Motor neuron (in vitro differentiated cells): ENCODE results near the gene RERE. TPM values are rescaled to one million over a fixed set of nuclear protein-coding genes. Genes with fewer than 3 reads are reported as not detected.

Source experiments
- ATAC-seq, 8 experiments: fragments of 200-7000 bp; cut with Tn5 transposase; replicated peaks in 6 of 8; 2 replicates each; pipeline ENCODE4 v1.8.0; 2021; ENCODE audit warnings: mild to moderate bottlenecking in 8 of 8, moderate library complexity in 8 of 8
- H3K27ac ChIP-seq, 2 donors: fragments of 250-450 bp; sonication (Bioruptor Pico); 2 replicates each; pipeline ENCODE4 v1.9.0; 2021; ENCODE audit warnings: antibody characterized with exemption in 2 of 2, mild to moderate bottlenecking in 2 of 2, moderate library complexity in 1 of 2
- H3K4me1 ChIP-seq, 2 donors: fragments of 250-450 bp; sonication (Bioruptor Pico); replicated peaks in 1 of 2; 2 replicates each; pipeline ENCODE4 v1.6.1; 2021; ENCODE audit warnings: antibody characterized with exemption in 2 of 2, mild to moderate bottlenecking in 2 of 2, moderate library complexity in 1 of 2
- H3K4me3 ChIP-seq, 5 donors: fragments of 250-450 bp; sonication (Bioruptor Pico); 2 replicates each; pipeline ENCODE4 v1.9.0; 2021; ENCODE audit warnings: antibody characterized with exemption in 5 of 5, mild to moderate bottlenecking in 5 of 5, moderate library complexity in 4 of 5
- WGBS, 10 experiments: fragments of 450-650 bp; shearing (Covaris generic); methylation state at CpG; one replicate each; pipeline ENCODE4 v1.0.0; 2022; 5-methylcytosine and 5-hydroxymethylcytosine counted together
- in situ Hi-C, 9 experiments: fragments of 400-800 bp; cut with MboI; loops; one replicate each; pipeline ENCODE4 v1.15.0; 2021; ENCODE audit warnings: low sequenced_read_pairs in 9 of 9, low pct_unique_long_range_greater_than_20kb in 2 of 9; ENCODE audit not compliant: unreplicated experiment in 9 of 9
- total RNA-seq, 8 experiments: library from RNA; unstranded; fragments of 300-600 nt; gene quantifications; 2 replicates each; pipeline versions ENCODE4 v1.2.3 to v1.2.4, GENCODE V29; 2022

Gene RERE
- total RNA-seq, 8 experiments from 2014 or later: 17.8 to 576 (median 111) TPM

- 13 to 100% (median 61%) methylated on average over 1 to 8 of the region's 8 CpGs; no CpG with 5 or more reads in 1 of the 10 experiments for WGBS, 10 experiments
- H3K27ac ChIP-seq: peak overlapping the region in 1 of 2 donors; percentile 52
- ATAC-seq: peak in 3 of 8 experiments; percentile 12 to 41 (median 15)
- no peak overlapping the region for H3K4me3 ChIP-seq
- peaks cover 44 to 56% of the 10 kb centered on the region in 2 donors for H3K4me1 ChIP-seq
- in situ Hi-C loops: no loop called here
Measured at GRCh38 chr1:8661185-8662110, 156.0 kb downstream of the RERE start.

- ATAC-seq: peak; percentile 55 to 79 (median 68)
- in situ Hi-C loops: no loop called here
- no peak overlapping the region for H3K4me3 ChIP-seq
- 0 to 100% (median 76%) methylated on average over 1 to 5 of the region's 5 CpGs; no CpG with 5 or more reads in 1 of the 10 experiments for WGBS, 10 experiments
- peaks cover 34 to 45% of the 10 kb centered on the region in 2 donors for H3K4me1 ChIP-seq
- H3K27ac ChIP-seq: no peak overlapping the region
Measured at GRCh38 chr1:8660411-8660828, 157.0 kb downstream of the RERE start.

GRCh38 chr1:8659593-8659992 lies 157.8 kb downstream of the RERE start:
- ATAC-seq: no peak
- H3K4me1 ChIP-seq: peaks cover 28 to 37% of the 10 kb centered on the region in 2 donors
- in situ Hi-C loops: no loop called here
- no peak overlapping the region for H3K27ac ChIP-seq
- H3K4me3 ChIP-seq: no peak overlapping the region

GRCh38 chr1:8653878-8654277 lies 163.6 kb downstream of the RERE start:
- WGBS, 10 experiments: 83 to 100% (median 92%) methylated on average over 1 to 4 of the region's 4 CpGs; no CpG with 5 or more reads in 2 of the 10 experiments
- peak in 1 of 8 experiments; percentile 40 for ATAC-seq
- in situ Hi-C loops: no loop called here
- Histone ChIP-seq H3K4me3 (no peak overlapping the region), H3K4me1 (peaks cover 25 to 27% of the 10 kb centered on the region in 2 donors), H3K27ac (no peak overlapping the region)

GRCh38 chr1:8652467-8653046 lies 164.9 kb downstream of the RERE start:
- Histone ChIP-seq H3K4me1 (peaks cover 25 to 34% of the 10 kb centered on the region in 2 donors), H3K4me3 (no peak overlapping the region), H3K27ac (peak overlapping the region; percentile 8 to 36)
- WGBS, 10 experiments: 60 to 91% (median 81%) methylated on average over 1 to 7 of the region's 7 CpGs; no CpG with 5 or more reads in 1 of the 10 experiments
- in situ Hi-C loops: no loop called here
- ATAC-seq: peak in 5 of 8 experiments; percentile 43 to 76 (median 67)

GRCh38 chr1:8651962-8652361 lies 165.5 kb downstream of the RERE start:
- H3K4me3 ChIP-seq: no peak overlapping the region
- H3K27ac ChIP-seq: peak overlapping the region; percentile 9 to 36
- ATAC-seq: peak in 4 of 8 experiments; percentile 18 to 42 (median 33)
- in situ Hi-C loops: no loop called here
- 55 to 100% (median 80%) methylated on average over 1 to 2 of the region's 2 CpGs; no CpG with 5 or more reads in 3 of the 10 experiments for WGBS, 10 experiments
- peaks cover 28 to 36% of the 10 kb centered on the region in 2 donors for H3K4me1 ChIP-seq

GRCh38 chr1:8651236-8651890 lies 166.1 kb downstream of the RERE start:
- H3K4me1 ChIP-seq: peaks cover 28 to 40% of the 10 kb centered on the region in 2 donors
- H3K27ac ChIP-seq: peak overlapping the region in 1 of 2 donors; percentile 9
- in situ Hi-C loops: no loop called here
- WGBS, 10 experiments: 60 to 100% (median 81%) methylated on average over 1 to 3 of the region's 3 CpGs; no CpG with 5 or more reads in 2 of the 10 experiments
- H3K4me3 ChIP-seq: no peak overlapping the region
- peak in 5 of 8 experiments; percentile 9 to 57 (median 55) for ATAC-seq

- Histone ChIP-seq H3K4me3 (no peak overlapping the region), H3K4me1 (peaks cover 32 to 40% of the 10 kb centered on the region in 2 donors), H3K27ac (no peak overlapping the region)
- in situ Hi-C loops: no loop called here
- ATAC-seq: no peak
- WGBS, 10 experiments: 90 to 100% (median 97%) methylated on average over 2 to 6 of the region's 6 CpGs
Measured at GRCh38 chr1:8649875-8650274, 167.6 kb downstream of the RERE start.

GRCh38 chr1:8649027-8649426 lies 168.4 kb downstream of the RERE start:
- 0 to 88% (median 18%) methylated on average over 1 of the region's 1 CpG; no CpG with 5 or more reads in 2 of the 10 experiments for WGBS, 10 experiments
- in situ Hi-C loops: no loop called here
- peak in 4 of 8 experiments; percentile 31 to 53 (median 42) for ATAC-seq
- Histone ChIP-seq H3K4me1 (peaks cover 34 to 42% of the 10 kb centered on the region in 2 donors), H3K27ac (peak overlapping the region in 1 of 2 donors; percentile 16), H3K4me3 (no peak overlapping the region)

- ATAC-seq: no peak
- Histone ChIP-seq H3K27ac (no peak overlapping the region), H3K4me1 (peaks cover 39 to 43% of the 10 kb centered on the region in 2 donors), H3K4me3 (no peak overlapping the region)
- 60 to 100% (median 87%) methylated on average over 1 to 3 of the region's 3 CpGs; no CpG with 5 or more reads in 2 of the 10 experiments for WGBS, 10 experiments
- in situ Hi-C loops: no loop called here
Measured at GRCh38 chr1:8646996-8647395, 170.4 kb downstream of the RERE start.

GRCh38 chr1:8646189-8646588 lies 171.3 kb downstream of the RERE start:
- WGBS, 10 experiments: 88 to 100% (median 97%) methylated on average over 1 to 6 of the region's 6 CpGs
- ATAC-seq: no peak
- in situ Hi-C loops: no loop called here

GRCh38 chr1:8643542-8644536 lies 173.6 kb downstream of the RERE start:
- WGBS, 10 experiments: 86 to 100% (median 95%) methylated on average over 1 to 6 of the region's 6 CpGs; no CpG with 5 or more reads in 1 of the 10 experiments
- no peak overlapping the region for H3K4me3 ChIP-seq
- H3K4me1 ChIP-seq: peaks cover 31 to 44% of the 10 kb centered on the region in 2 donors
- ATAC-seq: peak in 3 of 8 experiments; percentile 34 to 54 (median 43)
- in situ Hi-C loops: no loop called here
- H3K27ac ChIP-seq: peak overlapping the region in 1 of 2 donors; percentile 5

More at GRCh38 chr1:8646189-8646588, 171.3 kb downstream of the RERE start:
- H3K27ac ChIP-seq: no peak overlapping the region
- H3K4me3 ChIP-seq: no peak overlapping the region
- peaks cover 37 to 42% of the 10 kb centered on the region in 2 donors for H3K4me1 ChIP-seq
